Stimulated activated naive B cell treated with anti-CD40 and anti-IgM and Interleukin-4, amounts not matched to agents 10 μg/mL and 1 μg/mL and 100 μg/mL, for 72 hours (primary cell): ENCODE results near the gene FOXI2.

ENCODE experiments used
- ATAC-seq, 2 donors: fragments of 150-1000 bp; cut with Tn5 transposase; replicated peaks; 2 replicates each; pipeline ENCODE4 v1.10.0; 2021; ENCODE audit warnings: moderate library complexity in 1 of 2
- DNase-seq: peaks from one replicate; pipeline ENCODE4 v3.0.0; 2021
- H3K27ac Mint-ChIP-seq: one replicate; pipeline ENCODE4 v1.8.0; 2022; ENCODE audit warnings: mild to moderate bottlenecking, mixed read lengths
- H3K27me3 Mint-ChIP-seq, 2 donors: one replicate each; pipeline ENCODE4 v1.8.0; 2022; ENCODE audit warnings: mixed read lengths in 2 of 2
- H3K36me3 Mint-ChIP-seq, 2 donors: one replicate each; pipeline ENCODE4 v1.8.0; 2022; ENCODE audit warnings: mixed read lengths in 2 of 2, mild to moderate bottlenecking in 1 of 2
- H3K4me1 Mint-ChIP-seq, 2 donors: one replicate each; pipeline ENCODE4 v1.8.0; 2022; ENCODE audit warnings: mixed read lengths in 2 of 2, mild to moderate bottlenecking in 1 of 2
- H3K4me3 Mint-ChIP-seq, 2 donors: one replicate each; pipeline ENCODE4 v1.8.0; 2022; ENCODE audit warnings: mild to moderate bottlenecking in 2 of 2, mixed read lengths in 2 of 2, moderate library complexity in 1 of 2
- H3K9me3 Mint-ChIP-seq, 2 donors: one replicate each; pipeline ENCODE4 v1.8.0; 2022; ENCODE audit warnings: mixed read lengths in 2 of 2, mild to moderate bottlenecking in 1 of 2

FOXI2 gene

DNA sequence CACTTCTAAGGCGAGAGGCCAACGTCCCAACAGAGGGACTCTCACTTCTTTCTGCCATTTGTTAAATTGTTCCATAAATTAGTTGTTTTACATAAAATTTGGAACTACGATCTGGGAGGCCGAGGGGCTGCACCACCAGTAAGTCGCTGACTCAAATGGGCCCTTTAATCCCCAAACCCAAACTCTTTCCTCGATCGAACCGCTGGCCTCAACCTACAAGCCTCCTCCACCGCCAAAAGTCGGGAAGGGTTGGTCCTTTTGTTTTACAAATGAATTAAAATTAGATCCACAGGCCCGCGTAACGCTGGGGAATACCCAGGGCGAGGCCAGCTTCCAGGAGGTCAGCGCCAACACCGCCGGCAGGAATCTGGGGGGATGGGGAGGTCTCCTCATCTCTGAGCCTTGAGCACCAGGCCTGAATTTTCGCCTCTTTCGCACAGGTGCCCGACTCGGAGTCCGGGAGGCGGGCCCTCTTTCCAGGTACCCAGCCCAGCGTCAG, 1.2 kb upstream of the FOXI2 start:
- Mint-ChIP-seq H3K27ac (peak overlapping the region; percentile 51), H3K36me3 (peaks cover 1 to 3% of the 10 kb centered on the region in 2 donors), H3K9me3 (peaks cover 3 to 5% of the 10 kb centered on the region in 2 donors), H3K4me1 (peaks cover 4 to 6% of the 10 kb centered on the region in 2 donors), H3K4me3 (no peak overlapping the region), H3K27me3 (peaks cover 44 to 80% of the 10 kb centered on the region in 2 donors)
- ATAC-seq (no peak), DNase-seq (no peak)

DNA sequence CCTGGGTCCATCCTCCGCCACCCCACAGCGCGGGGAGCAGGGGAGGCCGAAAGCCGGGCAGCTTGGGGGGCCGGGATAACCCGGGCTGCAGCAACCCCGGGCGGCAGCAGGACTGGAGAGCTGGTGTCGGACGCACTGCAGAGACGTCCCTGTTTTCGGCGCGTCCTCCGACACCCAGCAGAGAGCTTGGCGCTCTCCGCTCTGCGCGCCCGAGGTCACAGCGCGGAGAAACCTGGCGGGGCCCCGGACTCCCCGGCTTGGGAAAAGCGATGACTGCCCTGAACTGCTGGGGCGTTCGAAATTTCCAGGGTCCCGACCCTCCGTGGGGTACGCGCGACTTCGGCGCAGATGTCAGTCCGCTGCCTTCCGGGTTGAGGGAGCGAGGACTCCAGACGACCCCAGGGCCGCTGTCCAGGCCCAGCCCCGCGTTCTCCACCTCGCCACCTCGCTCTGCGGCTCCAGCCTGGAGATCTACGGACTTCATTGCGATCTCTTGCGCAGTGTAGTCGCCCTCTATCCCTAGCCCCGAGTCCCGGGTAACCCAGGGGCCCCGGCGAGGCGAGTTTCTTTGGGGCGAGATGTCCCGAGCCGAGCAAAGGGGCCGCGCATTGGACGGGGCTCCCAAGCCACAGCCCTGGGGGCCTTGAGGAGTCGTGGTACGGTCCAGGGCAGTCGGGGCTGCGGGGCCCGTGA, 617 bp upstream of the FOXI2 start:
- no peak for DNase-seq
- Mint-ChIP-seq H3K4me1 (peaks cover 4 to 6% of the 10 kb centered on the region in 2 donors), H3K27me3 (peaks cover 44 to 79% of the 10 kb centered on the region in 2 donors), H3K9me3 (peaks cover 3 to 5% of the 10 kb centered on the region in 2 donors), H3K27ac (peak overlapping the region; percentile 51), H3K4me3 (peak overlapping the region; percentile 21 to 54), H3K36me3 (peaks cover 1 to 3% of the 10 kb centered on the region in 2 donors)
- ATAC-seq, result no peak

DNA sequence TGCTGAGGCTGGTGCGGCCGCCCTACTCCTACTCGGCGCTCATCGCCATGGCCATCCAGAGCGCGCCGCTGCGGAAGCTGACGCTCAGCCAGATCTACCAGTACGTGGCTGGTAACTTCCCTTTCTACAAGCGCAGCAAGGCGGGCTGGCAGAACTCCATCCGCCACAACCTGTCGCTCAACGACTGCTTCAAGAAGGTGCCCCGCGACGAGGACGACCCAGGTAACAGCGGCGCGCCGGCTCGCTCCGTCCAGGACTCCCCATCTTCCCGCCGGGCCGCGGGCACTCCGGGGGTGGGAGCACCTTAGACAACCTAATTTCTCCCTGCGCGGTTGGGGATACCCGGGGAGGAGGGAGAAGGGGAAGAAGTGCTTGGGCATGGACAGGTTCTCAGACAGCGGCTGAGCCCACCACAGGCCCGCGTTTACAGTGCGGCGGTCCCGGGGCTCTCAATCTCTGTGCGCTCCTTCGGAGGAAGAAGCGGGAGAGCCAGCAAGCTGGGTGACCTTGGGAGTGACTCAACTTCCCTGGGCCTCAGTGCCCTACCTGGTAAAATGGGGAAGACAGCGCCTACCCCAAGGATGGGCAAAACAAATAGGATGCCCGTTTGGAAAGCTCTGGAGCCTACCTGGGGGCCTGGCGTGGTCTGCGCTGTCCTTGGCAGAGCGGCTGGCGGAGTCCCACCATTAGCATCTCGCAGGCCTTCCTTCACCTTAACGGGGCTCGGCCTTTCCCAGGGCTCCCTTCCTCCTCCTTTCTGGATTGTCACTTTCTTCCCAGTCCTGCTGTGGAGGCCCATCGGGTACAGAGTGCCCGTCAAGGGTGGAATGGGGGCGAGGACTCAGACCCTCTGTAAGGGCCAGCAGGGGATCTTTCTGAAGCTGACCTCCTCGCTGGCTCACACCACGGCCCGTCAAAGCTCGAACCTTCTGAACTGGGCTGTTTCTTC, 852 bp downstream of the FOXI2 start:
- peak; percentile 60 to 64 for ATAC-seq
- peaks cover 47 to 70% of the 10 kb centered on the region in 2 donors for H3K27me3 Mint-ChIP-seq
- peak overlapping the region; percentile 56 to 69 for H3K4me3 Mint-ChIP-seq
- no peak overlapping the region for H3K27ac Mint-ChIP-seq
- DNase-seq, result no peak
- H3K9me3 Mint-ChIP-seq, result peaks cover 3 to 5% of the 10 kb centered on the region in 2 donors
- peaks cover 4 to 6% of the 10 kb centered on the region in 2 donors for H3K4me1 Mint-ChIP-seq
- peaks cover 1 to 3% of the 10 kb centered on the region in 2 donors for H3K36me3 Mint-ChIP-seq

DNA sequence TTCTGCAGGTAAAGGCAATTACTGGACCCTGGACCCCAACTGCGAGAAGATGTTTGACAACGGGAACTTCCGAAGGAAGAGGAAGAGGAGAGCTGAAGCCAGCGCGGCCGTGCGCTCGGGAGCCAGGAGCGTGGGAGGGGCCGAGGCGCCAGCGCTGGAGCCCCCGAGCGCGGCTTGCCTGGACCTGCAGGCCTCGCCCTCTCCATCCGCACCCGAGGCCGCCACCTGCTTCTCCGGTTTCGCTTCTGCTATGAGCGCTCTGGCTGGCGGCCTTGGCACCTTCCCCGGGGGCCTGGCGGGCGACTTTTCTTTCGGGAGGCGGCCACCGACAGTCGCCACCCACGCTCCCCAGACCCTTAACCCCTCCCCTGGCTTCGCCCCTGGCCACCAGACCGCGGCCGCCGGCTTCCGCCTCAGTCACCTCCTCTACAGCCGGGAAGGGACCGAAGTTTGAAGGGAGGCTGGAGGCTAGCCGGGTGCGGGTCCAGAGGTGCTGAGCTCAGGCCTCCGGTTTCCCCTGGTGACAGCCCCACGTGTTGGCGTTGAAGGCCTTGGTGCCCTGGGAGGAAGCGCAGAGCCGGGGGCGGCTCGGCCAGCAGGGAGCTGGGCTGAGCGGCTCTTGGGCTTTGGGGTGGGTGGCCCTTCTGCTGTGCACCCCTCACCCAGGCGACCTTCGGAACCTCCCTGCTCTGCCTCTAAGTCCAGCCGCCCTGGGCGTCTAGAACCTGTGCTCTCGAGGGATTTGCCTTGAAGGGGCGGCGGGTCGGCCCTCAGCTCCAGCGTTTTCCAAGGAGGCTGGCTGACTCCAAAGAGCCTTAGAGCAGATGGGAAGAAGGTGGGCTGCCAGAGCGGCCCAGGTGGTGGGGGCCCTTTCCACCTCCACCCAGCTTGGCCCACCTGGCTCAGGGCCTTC, 1.8 kb downstream of the FOXI2 start:
- Mint-ChIP-seq H3K27ac (no peak overlapping the region), H3K4me1 (peaks cover 4 to 6% of the 10 kb centered on the region in 2 donors), H3K4me3 (peak overlapping the region in 1 of 2 donors; percentile 13), H3K27me3 (peaks cover 38 to 61% of the 10 kb centered on the region in 2 donors), H3K36me3 (peaks cover 1 to 3% of the 10 kb centered on the region in 2 donors), H3K9me3 (peaks cover 3 to 5% of the 10 kb centered on the region in 2 donors)
- ATAC-seq (no peak), DNase-seq (no peak)

DNA sequence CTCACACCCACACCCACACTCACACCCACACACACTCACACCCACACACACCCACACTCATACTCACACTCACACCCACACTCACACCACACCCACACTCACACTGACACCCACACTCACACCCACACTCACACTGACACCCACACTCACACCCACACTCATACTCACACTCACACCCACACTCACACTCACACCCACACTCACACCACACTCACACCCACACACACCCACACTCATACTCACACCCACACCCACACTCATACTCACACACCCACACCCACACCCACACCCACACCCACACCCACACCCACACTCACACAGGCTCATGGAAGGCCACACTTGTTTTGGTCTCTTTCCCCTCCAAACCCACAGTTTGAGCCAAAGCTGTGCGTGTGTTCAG, 2.9 kb downstream of the FOXI2 start:
- no peak for DNase-seq
- no peak for ATAC-seq
- H3K27ac Mint-ChIP-seq, result no peak overlapping the region
- H3K27me3 Mint-ChIP-seq, result peaks cover 28 to 60% of the 10 kb centered on the region in 2 donors
- no peak overlapping the region for H3K4me3 Mint-ChIP-seq
- peaks cover 3 to 5% of the 10 kb centered on the region in 2 donors for H3K9me3 Mint-ChIP-seq
- H3K4me1 Mint-ChIP-seq, result peaks cover 4 to 6% of the 10 kb centered on the region in 2 donors
- peaks cover 1 to 3% of the 10 kb centered on the region in 2 donors for H3K36me3 Mint-ChIP-seq

DNA sequence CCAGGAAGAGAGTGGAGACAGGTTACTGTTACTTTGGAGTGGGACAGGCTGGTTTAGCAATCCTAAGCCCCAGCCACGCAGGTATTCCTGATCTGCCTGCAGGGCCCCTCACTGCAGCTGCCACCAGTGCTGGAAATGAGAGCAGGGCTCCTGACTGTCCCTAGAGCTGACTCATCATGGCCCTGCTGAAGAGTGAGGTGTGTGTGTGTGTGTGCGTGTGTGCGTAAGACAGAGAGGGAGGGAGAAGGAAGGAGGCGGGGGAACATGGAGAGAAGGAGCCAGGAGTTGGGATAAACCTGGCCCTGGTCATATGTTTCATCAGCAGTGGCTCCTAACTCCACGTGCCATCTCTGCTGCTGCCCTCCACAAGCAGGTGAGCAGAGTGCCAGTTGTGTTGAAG, 3.6 kb downstream of the FOXI2 start:
- Mint-ChIP-seq H3K9me3 (peaks cover 3 to 5% of the 10 kb centered on the region in 2 donors), H3K27ac (no peak overlapping the region), H3K27me3 (peaks cover 22 to 57% of the 10 kb centered on the region in 2 donors), H3K36me3 (peaks cover 1 to 3% of the 10 kb centered on the region in 2 donors), H3K4me1 (peaks cover 4 to 6% of the 10 kb centered on the region in 2 donors), H3K4me3 (no peak overlapping the region)
- DNase-seq (no peak), ATAC-seq (no peak)

DNA sequence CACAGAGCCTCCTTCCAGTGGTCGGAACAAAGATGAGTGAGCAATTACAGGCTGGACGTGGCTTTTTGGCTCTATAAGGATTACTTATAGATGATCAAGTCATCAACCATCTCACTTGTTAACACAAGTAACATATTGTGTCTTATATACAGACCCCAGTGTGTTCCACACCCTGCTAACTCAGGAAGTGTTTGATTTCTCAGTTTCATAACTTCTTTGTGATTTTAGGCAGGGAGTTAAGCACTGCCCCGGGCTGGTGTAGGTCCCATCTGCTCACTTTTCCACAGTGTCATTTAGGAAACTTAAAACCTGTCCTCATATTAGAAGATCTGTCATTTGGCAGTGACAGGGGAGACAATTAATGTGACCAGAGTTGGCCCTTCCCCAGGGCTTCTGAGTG, 6.2 kb downstream of the FOXI2 start:
- no peak for DNase-seq

DNA sequence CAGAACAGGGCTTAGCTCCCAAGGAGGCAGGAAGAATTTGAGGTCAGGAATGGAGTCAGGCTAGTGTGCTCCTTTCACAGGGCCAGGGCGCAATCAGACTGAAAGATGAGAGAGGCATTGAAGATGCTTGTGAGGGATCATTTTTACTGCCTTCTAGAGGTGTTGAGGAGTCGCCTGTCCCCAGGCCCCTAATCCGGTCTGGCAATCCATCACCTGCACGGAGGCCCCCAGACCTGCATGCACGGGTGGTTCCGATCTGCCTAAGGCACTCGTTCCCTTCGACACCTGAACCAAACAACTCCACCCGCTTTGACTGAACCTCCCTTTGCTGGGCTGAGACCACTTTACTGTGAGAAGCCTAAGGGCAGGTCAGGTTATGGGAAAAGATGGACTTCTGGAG, 8.0 kb downstream of the FOXI2 start:
- H3K4me1 Mint-ChIP-seq, result peaks cover 0 to 2% of the 10 kb centered on the region in 2 donors
- peaks cover 3 to 13% of the 10 kb centered on the region in 2 donors for H3K9me3 Mint-ChIP-seq
- H3K27me3 Mint-ChIP-seq, result peaks cover 9 to 48% of the 10 kb centered on the region in 2 donors
- DNase-seq, result no peak
- H3K36me3 Mint-ChIP-seq, result peaks cover 0 to 5% of the 10 kb centered on the region in 2 donors
- H3K4me3 Mint-ChIP-seq, result no peak overlapping the region
- ATAC-seq, result no peak
- H3K27ac Mint-ChIP-seq, result no peak overlapping the region

More for the DNA sequence above, 6.2 kb downstream of the FOXI2 start:
- no peak overlapping the region for H3K27ac Mint-ChIP-seq
- ATAC-seq, result no peak
- H3K27me3 Mint-ChIP-seq, result peaks cover 11 to 46% of the 10 kb centered on the region in 2 donors
- H3K9me3 Mint-ChIP-seq, result peaks cover 5 to 7% of the 10 kb centered on the region in 2 donors
- H3K4me3 Mint-ChIP-seq, result no peak overlapping the region
- H3K4me1 Mint-ChIP-seq, result peaks cover 0 to 3% of the 10 kb centered on the region in 2 donors
- H3K36me3 Mint-ChIP-seq, result peaks cover 0 to 3% of the 10 kb centered on the region in 2 donors

DNA sequence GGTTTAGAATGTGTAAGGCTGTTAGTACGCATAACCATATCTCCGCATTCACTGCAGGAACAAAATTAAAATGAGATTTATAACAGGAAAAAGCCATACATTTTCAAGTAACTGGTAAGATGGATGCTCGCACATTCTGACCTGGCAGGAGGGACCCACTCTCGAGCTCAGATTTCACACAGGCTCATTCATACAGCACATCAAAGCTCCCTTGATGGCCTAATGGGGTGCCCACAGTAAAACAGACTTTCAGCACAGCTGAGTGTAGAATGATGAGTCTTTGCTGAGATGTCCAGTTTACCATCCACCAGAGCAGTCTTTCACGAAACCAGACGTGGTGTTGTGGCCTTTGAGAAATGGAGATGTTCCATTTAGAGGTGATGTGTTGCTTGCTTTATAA, 8.9 kb downstream of the FOXI2 start:
- H3K27ac Mint-ChIP-seq, result no peak overlapping the region

DNA sequence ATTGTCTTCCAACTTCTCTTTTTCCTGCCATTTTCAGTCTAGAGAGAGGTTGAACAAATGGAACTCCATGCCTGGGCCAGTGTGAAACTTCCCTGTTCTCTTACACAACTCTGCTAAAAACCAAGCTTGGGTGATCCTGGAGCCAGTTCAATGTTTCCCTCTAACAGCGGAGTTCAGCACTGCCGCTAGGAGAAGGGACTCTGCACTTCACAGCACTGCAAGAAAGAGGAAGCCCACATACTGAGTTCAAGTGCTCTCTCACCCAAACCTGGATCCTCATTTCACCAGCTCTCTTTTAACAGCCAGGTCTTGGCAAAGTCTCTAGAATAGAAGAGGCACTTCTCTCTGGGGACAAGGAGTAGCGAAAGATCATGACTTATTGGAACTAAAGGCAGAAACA, 18.8 kb downstream of the FOXI2 start:
- Mint-ChIP-seq H3K4me3 (no peak overlapping the region), H3K27me3 (peaks cover 24 to 26% of the 10 kb centered on the region in 2 donors), H3K27ac (no peak overlapping the region), H3K9me3 (no peaks in the 10 kb centered on the region), H3K4me1 (no peaks in the 10 kb centered on the region), H3K36me3 (no peaks in the 10 kb centered on the region)
- ATAC-seq (peak; percentile 39 to 43), DNase-seq (no peak)

More for the DNA sequence above, 8.9 kb downstream of the FOXI2 start:
- peaks cover 0 to 11% of the 10 kb centered on the region in 2 donors for H3K9me3 Mint-ChIP-seq
- H3K36me3 Mint-ChIP-seq, result peaks cover 0 to 3% of the 10 kb centered on the region in 2 donors
- peaks cover 6 to 40% of the 10 kb centered on the region in 2 donors for H3K27me3 Mint-ChIP-seq
- no peaks in the 10 kb centered on the region for H3K4me1 Mint-ChIP-seq
- H3K4me3 Mint-ChIP-seq, result no peak overlapping the region
- ATAC-seq (no peak), DNase-seq (no peak)

DNA sequence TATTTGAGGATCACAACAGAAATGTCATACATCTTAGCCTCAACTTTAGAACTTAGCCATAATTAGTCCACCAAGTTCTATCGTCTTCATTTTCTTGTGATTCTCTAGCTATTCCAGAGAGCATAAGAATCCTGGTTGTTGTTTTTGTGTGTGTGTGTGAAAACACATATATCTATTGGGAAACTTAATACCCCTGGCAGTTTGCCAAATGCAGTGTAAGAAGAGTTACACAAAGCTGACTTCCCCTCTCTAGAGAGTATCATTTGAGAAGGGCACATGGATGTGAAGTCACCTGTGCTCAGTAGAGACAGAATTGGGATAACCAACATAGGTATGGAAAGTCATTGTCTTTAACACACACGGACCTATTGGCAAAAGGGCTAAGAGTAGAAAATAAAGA, 19.3 kb downstream of the FOXI2 start:
- no peak for DNase-seq
- no peak for ATAC-seq
- H3K4me3 Mint-ChIP-seq, result no peak overlapping the region
- H3K27me3 Mint-ChIP-seq, result peaks cover 24 to 26% of the 10 kb centered on the region in 2 donors
- no peak overlapping the region for H3K27ac Mint-ChIP-seq
- H3K9me3 Mint-ChIP-seq, result no peaks in the 10 kb centered on the region
- H3K36me3 Mint-ChIP-seq, result no peaks in the 10 kb centered on the region
- H3K4me1 Mint-ChIP-seq, result no peaks in the 10 kb centered on the region

DNA sequence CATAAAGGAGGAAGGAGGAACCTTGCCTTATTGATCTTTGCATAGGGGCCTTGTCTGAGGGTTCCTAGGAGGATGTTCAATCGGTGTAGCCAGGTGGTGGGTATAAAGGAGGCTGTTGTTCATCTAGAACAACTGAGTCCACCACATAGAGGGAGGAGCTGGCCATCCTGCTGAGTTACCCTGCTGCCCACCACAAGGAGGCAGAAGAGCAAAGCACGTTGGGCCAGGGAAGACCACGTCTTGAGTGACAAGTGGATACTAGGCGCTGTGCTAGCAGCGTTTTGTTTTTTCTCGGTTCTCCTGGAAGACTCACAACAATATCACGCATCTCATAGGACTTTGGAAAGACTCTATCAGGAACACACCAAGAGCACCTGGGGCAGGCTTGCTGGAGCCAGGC, 20.0 kb downstream of the FOXI2 start:
- Mint-ChIP-seq H3K4me1 (no peaks in the 10 kb centered on the region), H3K27me3 (peaks cover 30 to 32% of the 10 kb centered on the region in 2 donors)

DNA sequence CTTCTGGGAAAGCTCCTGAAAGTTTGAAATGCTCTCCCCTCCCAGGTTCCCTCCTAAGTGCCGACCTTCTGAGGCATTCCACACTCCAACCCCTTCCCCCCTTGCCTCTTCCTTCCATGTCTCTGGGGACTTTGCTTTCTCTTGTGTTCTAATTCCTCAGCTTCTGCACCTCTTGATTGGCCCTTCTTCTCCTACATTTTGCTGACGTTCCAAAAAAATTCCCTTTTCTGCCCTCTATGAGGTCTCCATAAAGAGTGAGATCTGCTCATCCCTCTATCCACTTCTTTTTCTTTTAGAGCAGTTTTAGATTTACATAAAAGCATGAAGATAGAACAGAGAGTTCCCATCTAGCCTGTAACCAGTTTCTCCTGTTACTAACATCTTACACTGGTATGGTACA, 22.3 kb downstream of the FOXI2 start:
- Mint-ChIP-seq H3K36me3 (no peaks in the 10 kb centered on the region), H3K9me3 (no peaks in the 10 kb centered on the region), H3K4me3 (no peak overlapping the region), H3K27me3 (peaks cover 20 to 27% of the 10 kb centered on the region in 2 donors), H3K4me1 (no peaks in the 10 kb centered on the region), H3K27ac (no peak overlapping the region)
- no peak for DNase-seq
- no peak for ATAC-seq

More for the DNA sequence above, 20.0 kb downstream of the FOXI2 start:
- no peak overlapping the region for H3K27ac Mint-ChIP-seq
- DNase-seq (no peak), ATAC-seq (no peak)
- H3K9me3 Mint-ChIP-seq, result no peaks in the 10 kb centered on the region
- no peaks in the 10 kb centered on the region for H3K36me3 Mint-ChIP-seq
- no peak overlapping the region for H3K4me3 Mint-ChIP-seq
